HepG2 (cell line): ENCODE data around the gene HSP90AB1. TPM values are rescaled to one million over a fixed set of nuclear protein-coding genes. Genes with fewer than 3 reads are reported as not detected.

Experiments
- ATAC-seq: fragments of 200-7000 bp; cut with Tn5 transposase; 3 replicates; pipeline ENCODE4 v1.9.1; 2020; ENCODE audit warnings: mild to moderate bottlenecking, moderate library complexity
- BruUV-seq: library from RNA; stranded (reverse); fragments of 400-500 nt; replicated peaks from 2 replicates; lab custom pipeline; 2021; lab: Mats Ljungman, UMichigan
- CTCF ChIA-PET: fragments of 300-600 bp; formaldehyde crosslinking; extraction: SDS; loops from one replicate; lab custom pipeline; 2021; ENCODE audit warnings: low total read pairs, inconsistent platforms, low intra/inter-chr PET ratio; lab: Yijun Ruan, JAX
- POLR2A ChIA-PET: fragments of 350-600 bp; sonication (Branson Sonifier 250); formaldehyde crosslinking; loops from one replicate; lab custom pipeline; 2020; ENCODE audit warnings: antibody characterized with exemption, inconsistent platforms; lab: Yijun Ruan, JAX
- DNase-seq: peaks from one replicate; pipeline ENCODE4 v3.0.0-alpha.2; 2015; ENCODE audit warnings: low spot score
- FAIRE-seq: peaks from 3 replicates; lab custom pipeline; 2011; peaks lifted over from hg19 to GRCh38; lab: Jason Lieb, UNC
- H2AFZ ChIP-seq: one replicate; pipeline ENCODE4 v1.6.1; 2011; ENCODE audit warnings: low read length, inconsistent platforms
- H3K27ac ChIP-seq: fragments of 300-600 bp; 3 replicates; pipeline ENCODE4 v1.8.0; 2011; ENCODE audit warnings: mixed run types, mild to moderate bottlenecking, mixed read lengths, low read length, inconsistent platforms; ENCODE audit not compliant: insufficient read depth; ENCODE audit errors: extremely low read length
- H3K27me3 ChIP-seq, 2 experiments: fragments of 200-600 bp in 1 of 2; 2 replicates in 1 of 2; 3 replicates in 1 of 2; pipeline versions ENCODE4 v1.6.0 to v1.8.0; 2011; ENCODE audit warnings: low read length in 2 of 2, mild to moderate bottlenecking in 2 of 2, moderate library complexity in 2 of 2, inconsistent platforms in 1 of 2; ENCODE audit not compliant: insufficient read depth in 2 of 2, control insufficient read depth in 1 of 2
- H3K36me3 ChIP-seq, 2 experiments: fragments of 200-600 bp in 1 of 2; replicated peaks in 1 of 2; 2 replicates in 1 of 2; 3 replicates in 1 of 2; pipeline versions ENCODE4 v1.5.1 to v1.8.0; 2011; ENCODE audit warnings: low read length in 2 of 2, inconsistent platforms in 1 of 2; ENCODE audit not compliant: insufficient read depth in 2 of 2, control insufficient read depth in 1 of 2
- H3K4me1 ChIP-seq: 2 replicates; pipeline ENCODE4 v1.5.1; 2012; ENCODE audit warnings: low read length, inconsistent platforms; ENCODE audit not compliant: insufficient read depth
- H3K4me2 ChIP-seq: 2 replicates; pipeline ENCODE4 v1.6.0; 2011; ENCODE audit warnings: low read depth, low read length, inconsistent platforms
- H3K4me3 ChIP-seq, 3 experiments: fragments of 200-600 bp in 1 of 3; sonication (generic), shearing (Covaris generic) in 1 of 3; replicated peaks in 1 of 3; 2 replicates each; pipeline ENCODE4 v1.5.1; 2011 to 2016; ENCODE audit warnings: low read length in 3 of 3, inconsistent platforms in 2 of 3, low read depth in 2 of 3, mild to moderate bottlenecking in 2 of 3, control low read depth in 1 of 3, mixed read lengths in 1 of 3; ENCODE audit not compliant: insufficient read depth in 1 of 3
- H3K79me2 ChIP-seq: one replicate; pipeline ENCODE4 v1.6.1; 2011; ENCODE audit warnings: low read length, inconsistent platforms; ENCODE audit not compliant: insufficient read depth
- H3K9ac ChIP-seq: 2 replicates; pipeline ENCODE4 v1.6.0; 2011; ENCODE audit warnings: mild to moderate bottlenecking, low read depth, low read length, inconsistent platforms; ENCODE audit not compliant: insufficient read depth
- H3K9me3 ChIP-seq: 2 replicates; pipeline ENCODE4 v1.5.1; 2012; ENCODE audit warnings: mild to moderate bottlenecking, low read length
- H4K20me1 ChIP-seq: 2 replicates; pipeline ENCODE4 v1.6.0; 2011; ENCODE audit warnings: inconsistent platforms, mild to moderate bottlenecking, low read length, moderate library complexity; ENCODE audit not compliant: insufficient read depth
- BCL3 ChIP-seq: sonication (generic); formaldehyde crosslinking; IDR thresholded peaks from 2 replicates; pipeline ENCODE4 v1.5.1; 2020; ENCODE audit warnings: mild to moderate bottlenecking, missing genetic modification reagents, moderate library complexity
- HNF1B ChIP-seq: sonication (generic); formaldehyde crosslinking; IDR thresholded peaks from 2 replicates; pipeline ENCODE4 v1.5.1; 2020; ENCODE audit warnings: mild to moderate bottlenecking, moderate library complexity, missing genetic modification reagents
- MEF2D ChIP-seq: sonication (generic); formaldehyde crosslinking; IDR thresholded peaks from 2 replicates; pipeline ENCODE4 v1.5.1; 2020; ENCODE audit warnings: mild to moderate bottlenecking, missing genetic modification reagents
- SIN3A ChIP-seq: IDR thresholded peaks from 2 replicates; pipeline ENCODE4 v1.6.1; 2011; ENCODE audit warnings: low read depth, mild to moderate bottlenecking, control low read depth, low read length, borderline replicate concordance
- SMARCC2 ChIP-seq: fragments of 450-650 bp; IDR thresholded peaks from 2 replicates; pipeline ENCODE4 v1.6.1; 2017; ENCODE audit warnings: antibody characterized with exemption, mild to moderate bottlenecking
- SOX13 ChIP-seq, 3 experiments: fragments of 450-650 bp in 1 of 3; sonication (generic) in 1 of 3; formaldehyde crosslinking in 1 of 3; IDR thresholded peaks in 2 of 3; conservative IDR thresholded peaks in 1 of 3; 2 replicates each; pipeline versions ENCODE4 v1.5.0 to v1.6.1; 2016 to 2020; ENCODE audit warnings: antibody characterized with exemption in 1 of 3, mild to moderate bottlenecking in 1 of 3, missing compliant biosample characterization in 1 of 3, missing genetic modification reagents in 1 of 3, moderate library complexity in 1 of 3
- THYN1 ChIP-seq: sonication (generic); formaldehyde crosslinking; IDR thresholded peaks from 2 replicates; pipeline ENCODE4 v1.8.1; 2023; ENCODE audit warnings: low read depth, mild to moderate bottlenecking, moderate library complexity, missing genetic modification reagents, borderline replicate concordance
- ZNF225 ChIP-seq: sonication (generic); formaldehyde crosslinking; IDR thresholded peaks from 2 replicates; pipeline ENCODE4 v1.4.0; 2020; ENCODE audit warnings: mild to moderate bottlenecking, missing genetic modification reagents
- ZNF274 ChIP-seq: sonication (generic); formaldehyde crosslinking; IDR thresholded peaks from 2 replicates; pipeline ENCODE4 v1.5.1; 2020; ENCODE audit warnings: mild to moderate bottlenecking, missing genetic modification reagents
- ZNF333 ChIP-seq: sonication (generic); formaldehyde crosslinking; IDR thresholded peaks from 2 replicates; pipeline ENCODE4 v1.4.0; 2020; ENCODE audit warnings: mild to moderate bottlenecking, missing genetic modification reagents, borderline replicate concordance
- ZNF350 ChIP-seq: sonication (generic); formaldehyde crosslinking; IDR thresholded peaks from 2 replicates; pipeline ENCODE4 v1.4.0; 2020; ENCODE audit warnings: mild to moderate bottlenecking, low read depth, missing genetic modification reagents, borderline replicate concordance
- ZNF354B ChIP-seq: sonication (generic); formaldehyde crosslinking; IDR thresholded peaks from 2 replicates; pipeline ENCODE4 v1.8.0; 2022; ENCODE audit warnings: mild to moderate bottlenecking, missing genetic modification reagents
- ZNF547 ChIP-seq: sonication (generic); formaldehyde crosslinking; IDR thresholded peaks from 2 replicates; pipeline ENCODE4 v1.5.1; 2020; ENCODE audit warnings: mild to moderate bottlenecking, missing genetic modification reagents
- ZNF574 ChIP-seq: sonication (generic); formaldehyde crosslinking; IDR thresholded peaks from 2 replicates; pipeline ENCODE4 v1.4.0; 2020; ENCODE audit warnings: missing genetic modification reagents
- ZNF598 ChIP-seq: sonication (generic); formaldehyde crosslinking; IDR thresholded peaks from 2 replicates; pipeline ENCODE4 v1.5.1; 2020; ENCODE audit warnings: mild to moderate bottlenecking, missing genetic modification reagents, borderline replicate concordance
- ZNF839 ChIP-seq: sonication (generic); formaldehyde crosslinking; IDR thresholded peaks from 2 replicates; pipeline ENCODE4 v1.4.0; 2020; ENCODE audit warnings: missing genetic modification reagents, mild to moderate bottlenecking, borderline replicate concordance
- WGBS: methylation state at CpG from one replicate; pipeline ENCODE4 v1.1.6; 2017; ENCODE audit warnings: low lambda C conversion rate; 5-methylcytosine and 5-hydroxymethylcytosine counted together
- in situ Hi-C: cut with HindIII; loops from 2 replicates; pipeline ENCODE4 v1.10.0; 2017; ENCODE audit warnings: low pct_unique_long_range_greater_than_20kb; ENCODE audit not compliant: extremely low pct_ligation_motif_present
- intact Hi-C: fragments of 100-400 bp; cut with micrococcal nuclease; formaldehyde crosslinking; loops from one replicate; pipeline ENCODE4 v1.10.0; 2022; ENCODE audit not compliant: unreplicated experiment
- polyA plus RNA-seq, 8 experiments: library from polyadenylated mRNA; depleted of rRNA in 3 of 8; stranded (reverse) in 7 of 8; unstranded in 1 of 8; fragments of >200 nt; fragmentation: Illumina TruSeq in 4 of 8; extraction: Trizol in 4 of 8; gene quantifications; 2 replicates each; pipeline versions ENCODE4 v1.2.1 to v1.2.3, GENCODE V29; 2011 to 2016; ENCODE audit warnings: low read depth in 4 of 8, missing spikeins in 1 of 8, mixed read lengths in 1 of 8; ENCODE audit not compliant: insufficient read depth in 1 of 8
- total RNA-seq, 5 experiments: library from RNA; depleted of rRNA; stranded (reverse); fragments of >200 nt; fragmentation: Illumina TruSeq; extraction: Trizol; gene quantifications; 2 replicates each; pipeline ENCODE4 v1.2.3, GENCODE V29; 2016; ENCODE audit warnings: low read depth in 1 of 5

The HSP90AB1 gene
- total and polyA plus RNA-seq, 2 of the 13 experiments (the other 11 are each of a cell fraction or from before 2014, with no cell fraction given) = 1,325 to 1,472 TPM

- DNase-seq = no peak
- no peak for TF ChIP-seq SIN3A
- TF ChIP-seq ZNF350 = peak; percentile 11; the same call in 1 of the 2 replicates
- TF ChIP-seq THYN1 (CRISPR knock-in tag) = no peak
- TF ChIP-seq ZNF274 (CRISPR knock-in tag) = peak; percentile 84; the same call in 1 of the 2 replicates
- no peak for TF ChIP-seq ZNF354B (CRISPR knock-in tag)
- peak; percentile 20; the same call in 1 of the 2 replicates for TF ChIP-seq ZNF225 (CRISPR knock-in tag)
- TF ChIP-seq HNF1B (CRISPR knock-in tag) = peak; percentile 31; the same call in 1 of the 2 replicates
- TF ChIP-seq ZNF598 (CRISPR knock-in tag) = 0 out of 2 replicates have a peak, but pooled peaks have one; percentile 51
- TF ChIP-seq SOX13 (IDR thresholded peaks at IDR 0.05) = no peak
- no peak for TF ChIP-seq SOX13 (CRISPR knock-in tag; conservative IDR thresholded peaks at IDR 0.05 in 1 of 2, IDR thresholded peaks at IDR 0.05 in 1 of 2)
- 0 out of 2 replicates have a peak, but pooled peaks have one; percentile 18 for TF ChIP-seq ZNF839 (CRISPR knock-in tag)
- 0 out of 2 replicates have a peak, but pooled peaks have one; percentile 30 for TF ChIP-seq BCL3 (CRISPR knock-in tag)
- 0 out of 2 replicates have a peak, but pooled peaks have one; percentile 27 for TF ChIP-seq MEF2D (CRISPR knock-in tag)
- 0 out of 2 replicates have a peak, but pooled peaks have one; percentile 53 for TF ChIP-seq ZNF547 (CRISPR knock-in tag)
- no peak for TF ChIP-seq SMARCC2
- 0 out of 2 replicates have a peak, but pooled peaks have one; percentile 3 for TF ChIP-seq ZNF574 (CRISPR knock-in tag)
- TF ChIP-seq ZNF333 (CRISPR knock-in tag) = 0 out of 2 replicates have a peak, but pooled peaks have one; percentile 16
Observed at GRCh38 chr6:44262467-44263353, 15.8 kb downstream of the HSP90AB1 start.

More at GRCh38 chr6:44262467-44263353, 15.8 kb downstream of the HSP90AB1 start:
- 83% methylated on average over 7 of the region's 7 CpGs for WGBS
- ATAC-seq (no peak), FAIRE-seq (no peak)
- no peak overlapping the region for H2AFZ ChIP-seq
- CTCF ChIA-PET = no interaction called here
- no peaks in the 10 kb centered on the region; a peak in 1 of 5 replicates for H3K27me3 ChIP-seq
- H4K20me1 ChIP-seq = no peaks in the 10 kb centered on the region
- H3K36me3 ChIP-seq = peaks cover 2 to 30% of the 10 kb centered on the region in 2 experiments
- H3K9me3 ChIP-seq = no peaks in the 10 kb centered on the region
- peak overlapping the region; percentile 92 for H3K4me2 ChIP-seq
- H3K4me3 ChIP-seq = peak overlapping the region; percentile 64 to 95 (median 76)
- H3K79me2 ChIP-seq = peaks cover 18% of the 10 kb centered on the region
- intact Hi-C loops = no loop called here
- peak overlapping the region; percentile 84; the same call in 1 of the 2 replicates for H3K9ac ChIP-seq
- peaks cover 35% of the 10 kb centered on the region for H3K4me1 ChIP-seq
- peak overlapping the region; percentile 1 for H3K27ac ChIP-seq
- POLR2A ChIA-PET = interaction anchor here (1.3 to 2.2 kb wide), 3 partner anchors 15 to 18 kb away, joined by 5 to 8 read pairs (median 6); partner anchors contain the start of gene HSP90AB1
- in situ Hi-C loops = no loop called here
- BruUV-seq = no TSS peak
